Measurements from ENCODE around the gene SPATC1L. TPM values are rescaled to one million over a fixed set of nuclear protein-coding genes. Genes with fewer than 3 reads are reported as not detected.

SPATC1L gene
- total RNA-seq, 4 donors from 2014 or later = 1.1 to 9.4 (median 1.9) TPM

GRCh38 chr21:46114963-46115362 is 69.3 kb downstream of the SPATC1L start:
- no peak for TF ChIP-seq CTCF (IDR thresholded peaks at IDR 0.05; ENCODE audit: low read depth)

- no peak for TF ChIP-seq CTCF (IDR thresholded peaks at IDR 0.05; ENCODE audit: low read depth)
These were observed 70.6 kb downstream of the SPATC1L start for GRCh38 chr21:46113497-46114176.

GRCh38 chr21:46112725-46113215 is 71.5 kb downstream of the SPATC1L start:
- TF ChIP-seq CTCF (IDR thresholded peaks at IDR 0.05; ENCODE audit: low read depth) = no peak

- no peak for TF ChIP-seq CTCF (IDR thresholded peaks at IDR 0.05; ENCODE audit: low read depth)
These were observed 72.2 kb downstream of the SPATC1L start for GRCh38 chr21:46111857-46112724.

- no peak for TF ChIP-seq CTCF (IDR thresholded peaks at IDR 0.05; ENCODE audit: low read depth)
These were observed 73.1 kb downstream of the SPATC1L start for GRCh38 chr21:46111193-46111571.

Other genes starting within 250 kb of the SPATC1L start
- 100 to 1,000 TPM; 199 to 567 (median 554) TPM for gene COL6A1, start 202.7 kb downstream of the SPATC1L start, total RNA-seq
- gene COL6A2, start 86.3 kb downstream of the SPATC1L start, total RNA-seq = 1,000 to 10,000 TPM in 2 of 4 donors, 100 to 1,000 TPM in 2; 223 to 1,493 (median 826) TPM
- gene FTCD, start 28.9 kb downstream of the SPATC1L start, total RNA-seq = not detected
- 100 to 1,000 TPM in 3 of 4 donors, 10 to 100 TPM in 1; 46.5 to 194 (median 141) TPM for gene LSS, start 44.3 kb upstream of the SPATC1L start, total RNA-seq
- 100 to 1,000 TPM in 2 of 4 donors, 10 to 100 TPM in 2; 55.3 to 170 (median 95.2) TPM for gene MCM3AP, start 101.2 kb upstream of the SPATC1L start, total RNA-seq
- 10 to 100 TPM; 16.3 to 19.4 (median 17.9) TPM for gene YBEY, start 101.9 kb upstream of the SPATC1L start, total RNA-seq
- gene C21orf58, start 139.4 kb upstream of the SPATC1L start, total RNA-seq = 1 to 10 TPM in 3 of 4 donors, not detected in 1; 1.2 to 2.9 (median 1.5) TPM
- gene PCNT, start 139.7 kb upstream of the SPATC1L start, total RNA-seq = 10 to 100 TPM; 20.6 to 43.0 (median 25.5) TPM